HepG2 (cell line): ENCODE results near the gene XPNPEP2.

Experiments
- RAD21 ChIP-seq: fragments of 450-650 bp; formaldehyde crosslinking; IDR thresholded peaks from 2 replicates; pipeline ENCODE4 v1.5.0; 2020; ENCODE audit warnings: mild to moderate bottlenecking
- ZFP41 ChIP-seq: sonication (generic); formaldehyde crosslinking; IDR thresholded peaks from 2 replicates; pipeline ENCODE4 v1.4.0; 2020; ENCODE audit warnings: mild to moderate bottlenecking, missing genetic modification reagents, borderline replicate concordance

DNA sequence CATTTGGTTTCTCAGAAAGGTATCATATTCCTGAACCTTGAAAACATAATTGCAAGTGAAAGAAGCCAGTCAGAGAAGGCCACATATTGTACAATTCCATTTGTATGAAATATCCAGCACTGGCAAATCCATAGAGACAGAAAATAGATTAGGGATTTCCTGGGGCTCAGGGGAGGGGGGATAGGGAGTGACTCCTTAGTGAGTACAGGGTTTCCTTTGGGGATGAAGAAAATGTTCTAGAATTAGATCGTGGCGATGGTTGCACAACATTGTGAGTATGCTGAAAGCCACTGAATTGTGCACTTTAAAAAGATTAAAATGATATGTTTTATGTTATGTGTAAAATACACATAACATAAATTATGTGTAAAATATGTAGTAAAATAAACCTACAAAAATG lies 10.3 kb downstream of the XPNPEP2 start:
- TF ChIP-seq ZFP41 (CRISPR knock-in tag) (no peak), RAD21 (CRISPR knock-in tag) (no peak)
